Spinal cord (tissue), 10 donors: ENCODE results near the gene CDH2. TPM values are rescaled to one million over a fixed set of nuclear protein-coding genes. Genes with fewer than 3 reads are reported as not detected.

Experiments used
- DNase-seq, 6 donors: peaks; one replicate each; pipeline versions ENCODE4 v3.0.0 to v3.0.0-alpha.2; 2013 to 2015; ENCODE audit warnings: low spot score in 6 of 6, low read depth in 4 of 6
- H3K27ac ChIP-seq: one replicate; pipeline ENCODE4 v1.5.1; 2013; ENCODE audit warnings: low read depth, low read length, control low read depth
- H3K27me3 ChIP-seq: one replicate; pipeline ENCODE4 v1.6.1; 2013; ENCODE audit warnings: low read length; ENCODE audit not compliant: control insufficient read depth, insufficient read depth
- H3K36me3 ChIP-seq: one replicate; pipeline ENCODE4 v1.6.1; 2013; ENCODE audit warnings: low read length; ENCODE audit not compliant: control insufficient read depth, insufficient read depth
- H3K4me1 ChIP-seq: one replicate; pipeline ENCODE4 v1.6.1; 2013; ENCODE audit warnings: low read length; ENCODE audit not compliant: control insufficient read depth, insufficient read depth
- H3K4me3 ChIP-seq: one replicate; pipeline ENCODE4 v1.5.1; 2013; ENCODE audit warnings: low read depth, low read length, control low read depth
- H3K9me3 ChIP-seq: one replicate; pipeline ENCODE4 v1.6.1; 2013; ENCODE audit warnings: low read length; ENCODE audit not compliant: control insufficient read depth, insufficient read depth
- WGBS: methylation state at CpG from one replicate; pipeline ENCODE4 v1.1.5; 2013; ENCODE audit warnings: missing lambda C conversion rate; ENCODE audit not compliant: insufficient coverage; 5-methylcytosine and 5-hydroxymethylcytosine counted together
- polyA plus RNA-seq, 2 donors: library from polyadenylated mRNA; unstranded; fragments of 120-200 nt; gene quantifications; one replicate each; pipeline ENCODE4 v1.2.1, GENCODE V29; 2013; ENCODE audit not compliant: insufficient read length in 2 of 2
- total RNA-seq, 2 donors: library from RNA; depleted of rRNA in 1 of 2; stranded (reverse); fragments of 120-200 nt in 1 of 2; fragments of >200 nt in 1 of 2; gene quantifications; one replicate each; pipeline versions ENCODE4 v1.2.3 to v1.2.4, GENCODE V29; 2013 to 2014
- donor health status: healthy.

The CDH2 gene
- total and polyA plus RNA-seq, 4 donors, result 58.9 to 142 (median 107) TPM

DNA sequence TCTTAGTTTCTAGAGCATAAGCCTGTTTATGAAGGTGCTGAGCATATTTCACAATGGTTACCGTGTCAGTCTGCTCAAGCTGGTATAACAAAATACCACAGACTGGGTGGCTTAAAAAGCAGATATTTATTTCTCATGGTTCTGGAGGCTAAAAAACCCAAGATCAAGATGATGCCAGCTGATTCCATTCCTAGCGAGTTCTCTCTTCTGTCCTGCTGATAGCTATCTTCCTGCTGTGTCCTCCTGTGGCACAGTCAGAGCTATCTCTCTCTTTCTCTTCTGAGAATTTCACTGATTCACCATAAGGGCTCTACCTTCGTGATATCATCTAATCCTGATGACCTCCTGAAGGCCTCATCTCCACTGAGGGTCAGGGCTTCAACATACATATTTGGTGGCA, 273.0 kb downstream of the CDH2 start:
- Histone ChIP-seq H3K9me3 (no peaks in the 10 kb centered on the region), H3K27me3 (no peaks in the 10 kb centered on the region), H3K27ac (no peak overlapping the region), H3K4me1 (no peaks in the 10 kb centered on the region), H3K4me3 (no peak overlapping the region), H3K36me3 (no peaks in the 10 kb centered on the region)
- 96% methylated on average over 2 of the region's 3 CpGs for WGBS
- DNase-seq, result no peak

DNA sequence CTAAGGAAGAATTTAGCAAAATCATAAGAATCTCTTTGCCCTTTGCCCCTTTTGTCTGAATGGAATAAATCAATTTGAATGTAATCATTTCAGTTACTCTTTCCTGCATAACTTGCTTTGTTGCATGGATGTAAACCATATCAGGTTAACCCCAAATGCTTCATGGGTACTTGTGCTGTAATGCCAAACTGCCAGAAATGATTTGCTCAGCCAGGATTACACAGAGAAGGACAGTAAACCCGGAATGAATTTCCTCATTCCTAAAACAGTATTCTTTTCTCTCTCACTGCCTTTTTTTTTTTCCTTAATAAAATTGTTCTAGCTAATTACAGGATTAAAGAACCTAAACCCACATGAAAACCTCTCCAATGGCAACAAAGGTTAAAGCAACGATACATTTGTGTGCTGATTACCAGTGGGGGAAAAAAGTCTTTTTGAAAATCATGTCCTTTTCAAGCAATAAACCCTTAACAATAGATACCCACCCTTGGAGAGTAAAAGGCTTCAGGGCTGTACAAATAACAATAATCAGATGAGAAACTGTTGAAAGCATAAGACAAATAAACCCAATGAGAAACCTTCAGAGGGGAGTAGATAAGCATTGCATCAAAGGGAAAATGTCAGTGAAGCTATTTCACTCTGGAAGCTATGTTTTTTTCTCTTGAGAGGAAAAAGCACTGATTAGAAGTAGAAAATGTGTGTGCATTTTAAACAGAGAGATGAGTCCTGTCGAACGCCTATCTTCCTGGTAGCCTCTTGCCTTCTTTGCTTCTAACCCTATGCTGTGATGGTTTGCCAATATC, 275.3 kb downstream of the CDH2 start:
- Histone ChIP-seq H3K27me3 (no peaks in the 10 kb centered on the region), H3K4me3 (no peak overlapping the region), H3K36me3 (no peaks in the 10 kb centered on the region), H3K27ac (no peak overlapping the region), H3K4me1 (no peaks in the 10 kb centered on the region), H3K9me3 (no peaks in the 10 kb centered on the region)
- peak in 1 of 6 donors; percentile 8 for DNase-seq
- WGBS, result 40% methylated on average over 1 of the region's 4 CpGs
